HG02938 (cell line): Measurements from ENCODE around the gene OR5K3.
A peak's percentile ranks its signal among the peaks of the same experiment; 100 is the strongest.
"Not testable (repeated sequence)": the region's sequence is repeated elsewhere in the genome, so short reads cannot be mapped to it uniquely, and the experiment has no call there.

ENCODE experiments used
- ATAC-seq: cut with Tn5 transposase; IDR thresholded peaks from one replicate; pipeline ENCODE4 v1.9.1; 2021; ENCODE audit warnings: mild to moderate bottlenecking, moderate library complexity; ENCODE audit not compliant: unreplicated experiment

OR5K3 gene, protein sequence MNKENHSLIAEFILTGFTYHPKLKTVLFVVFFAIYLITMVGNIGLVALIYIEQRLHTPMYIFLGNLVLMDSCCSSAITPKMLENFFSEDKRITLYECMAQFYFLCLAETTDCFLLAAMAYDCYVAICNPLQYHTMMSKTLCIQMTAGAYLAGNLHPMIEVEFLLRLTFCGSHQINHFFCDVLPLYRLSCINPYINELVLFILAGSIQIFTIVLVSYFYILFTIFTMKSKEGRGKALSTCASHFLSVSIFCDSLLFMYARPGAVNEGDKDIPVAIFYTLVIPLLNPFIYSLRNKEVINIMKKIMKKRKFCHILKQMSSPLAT

GRCh38 chr3:98390366-98390765 is at the start of gene OR5K3:
Gene OR5K3, plus strand, starts transcription at chr3:98390666. Its CDS starts 0 bp downstream, at chr3:98390666.
- ATAC-seq: no peak

DNA sequence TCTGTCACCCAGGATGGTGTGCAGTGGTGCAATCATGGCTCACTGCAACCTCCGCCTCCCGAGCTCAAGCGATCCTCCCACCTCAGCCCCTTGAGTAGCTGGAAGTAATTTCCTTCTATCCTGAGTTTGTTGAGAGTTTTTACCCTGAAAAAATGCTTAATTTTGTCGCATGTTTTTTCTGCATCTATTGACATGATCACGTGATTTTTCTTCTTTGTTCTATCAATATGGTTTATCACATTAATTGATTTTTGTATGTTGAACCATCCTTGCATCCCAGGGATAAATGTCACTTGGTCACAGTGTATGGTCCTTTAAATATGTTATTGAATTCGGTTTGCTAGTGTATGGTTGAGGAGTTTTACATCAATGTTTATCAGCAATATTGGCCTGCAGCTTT is 48.7 kb upstream of the OR5K3 start:
- ATAC-seq: no peak

DNA sequence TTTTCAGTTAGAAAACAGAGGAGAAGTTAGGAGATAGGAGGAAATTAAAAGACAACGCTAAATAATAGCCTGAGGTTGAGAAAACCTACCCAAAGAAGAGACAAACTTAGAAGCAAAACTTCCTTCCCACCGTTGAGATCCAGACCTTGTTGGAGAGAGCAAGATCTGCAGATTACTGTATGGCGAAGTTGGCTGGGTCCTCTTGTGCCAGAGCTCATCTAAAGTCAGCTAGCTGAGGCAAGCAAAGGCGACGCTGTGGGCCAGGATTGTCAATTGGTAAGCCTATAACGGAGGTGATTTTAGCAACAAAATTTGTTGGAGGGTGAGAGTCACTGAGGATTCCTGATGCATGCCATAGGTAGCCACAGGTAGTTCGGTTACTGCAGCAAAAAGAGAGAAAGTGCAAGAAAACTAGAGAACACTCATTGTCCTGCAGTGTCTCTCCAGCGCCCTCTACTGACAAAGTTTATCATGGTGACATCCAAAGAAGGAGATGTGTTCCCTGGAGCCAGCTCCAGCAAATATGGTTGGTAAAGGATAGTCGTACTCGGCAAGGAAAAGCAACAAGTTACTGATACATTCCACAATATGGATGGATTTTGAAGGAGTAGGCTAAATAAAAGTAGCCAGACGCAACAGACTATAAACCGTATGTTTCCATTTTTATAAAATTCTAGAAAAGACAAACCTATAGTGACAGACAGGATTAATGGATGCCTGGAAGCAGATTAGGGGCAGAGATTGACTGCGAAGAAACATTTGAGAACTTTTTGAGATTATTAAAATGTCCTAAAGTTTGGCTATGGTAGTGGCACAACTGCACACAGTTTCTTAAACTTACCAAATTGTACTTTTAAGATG is 46.6 kb upstream of the OR5K3 start:
- ATAC-seq: peak; percentile 76

DNA sequence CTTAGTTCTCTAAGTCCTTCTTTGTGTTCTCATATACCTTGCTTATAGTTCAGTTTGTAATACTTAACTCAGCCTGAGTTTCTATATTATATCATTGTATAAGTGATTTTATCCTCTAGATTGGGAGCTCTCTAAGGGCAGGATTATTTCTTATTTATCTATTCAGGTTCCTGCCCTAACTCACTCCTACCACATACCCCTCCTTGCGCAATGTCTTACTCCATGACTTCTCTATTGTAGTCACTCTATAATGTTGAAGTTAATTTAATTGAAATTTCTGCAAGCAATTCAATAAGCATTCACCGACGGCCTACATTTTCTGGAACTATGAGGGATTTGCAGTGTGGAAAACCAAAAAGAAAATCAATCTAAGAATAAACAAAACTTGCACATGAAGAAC is 40.4 kb upstream of the OR5K3 start:
- ATAC-seq: no peak

- no peak for ATAC-seq
Measured at GRCh38 chr3:98353554-98353953, 36.9 kb upstream of the OR5K3 start, which contains the start of gene OR5K4. Gene OR5K4, plus strand, starts transcription at chr3:98353854. Its CDS starts 0 bp downstream, at chr3:98353854.

GRCh38 chr3:98359250-98359649 is 31.2 kb upstream of the OR5K3 start:
- ATAC-seq: no peak

GRCh38 chr3:98359993-98360675 is 30.3 kb upstream of the OR5K3 start:
- peak; percentile 60 for ATAC-seq

DNA sequence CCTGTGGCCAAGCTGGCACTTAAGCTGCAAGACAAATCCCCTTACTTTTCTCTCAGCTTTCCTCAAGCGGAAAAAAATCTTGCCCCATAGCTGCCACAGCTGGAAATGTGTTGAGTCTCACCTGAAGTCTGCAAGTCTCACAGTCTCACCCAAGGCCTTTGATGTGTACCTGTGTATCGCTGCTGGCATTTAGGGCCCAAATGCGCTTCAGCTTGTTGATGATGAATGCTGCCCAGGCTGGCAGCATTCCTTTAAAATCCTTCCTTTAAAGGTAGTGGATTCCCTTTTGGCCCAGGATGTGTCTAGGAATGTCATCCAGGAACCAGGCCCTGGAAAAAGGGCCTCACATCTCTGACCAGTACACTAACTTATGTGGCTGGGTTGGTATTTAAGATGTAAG is 29.8 kb upstream of the OR5K3 start:
- no peak for ATAC-seq

DNA sequence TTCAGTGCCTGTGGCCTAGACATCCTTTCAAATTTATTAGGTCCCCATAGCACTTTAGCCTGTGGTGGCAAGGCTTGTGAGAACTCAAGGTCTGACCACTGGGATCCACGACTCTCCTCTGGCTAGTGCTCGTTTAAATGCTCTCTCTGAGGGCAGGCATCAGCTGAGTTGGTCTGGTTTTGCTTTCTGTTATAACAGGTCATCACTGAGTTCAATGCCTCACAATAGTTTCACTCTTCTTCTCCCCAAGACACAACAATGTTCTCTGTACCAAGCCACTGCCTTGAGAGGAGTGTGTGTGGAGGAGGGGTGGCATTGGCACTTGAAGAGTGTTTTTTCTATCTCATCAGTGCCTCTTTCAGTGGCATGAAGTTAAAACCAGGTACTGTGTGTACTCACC is 29.2 kb upstream of the OR5K3 start:
- no peak for ATAC-seq

DNA sequence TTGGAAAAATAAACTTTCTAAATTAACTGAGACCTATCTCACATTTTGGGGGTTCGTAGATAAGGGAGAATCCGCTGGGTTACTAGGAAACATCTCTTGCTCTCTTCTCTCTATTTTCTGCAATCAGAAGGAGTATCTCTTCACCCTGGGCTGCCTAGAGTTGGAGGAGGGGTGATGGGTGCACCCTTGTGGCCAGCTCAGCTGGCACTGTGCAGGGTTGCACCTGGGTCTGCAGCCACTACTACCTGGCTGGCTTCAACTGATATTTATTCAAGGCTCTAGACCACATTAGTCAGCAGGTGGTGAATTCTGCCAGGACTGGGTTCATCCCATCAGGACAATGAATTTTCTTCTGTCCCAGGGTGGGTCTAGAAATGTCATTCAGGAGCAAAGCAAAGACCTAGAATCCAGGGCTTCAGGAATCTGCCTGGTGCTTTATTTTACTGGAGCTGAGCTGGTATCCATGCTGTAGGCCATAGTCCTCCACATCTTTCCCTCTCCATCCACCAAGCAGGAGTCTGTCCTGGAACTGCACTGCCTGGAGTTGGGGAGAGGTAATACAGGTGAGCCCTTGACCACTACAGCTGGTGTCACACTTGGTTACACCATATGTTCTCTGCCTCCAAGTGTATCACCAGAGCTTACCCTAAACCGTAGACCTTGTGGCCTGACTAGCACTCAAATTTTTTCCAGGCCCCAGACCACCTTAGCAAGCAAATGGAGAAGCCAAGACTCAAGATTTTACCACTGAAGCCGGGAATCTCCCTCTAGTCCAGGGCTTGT is 22.8 kb upstream of the OR5K3 start:
- ATAC-seq: no peak

DNA sequence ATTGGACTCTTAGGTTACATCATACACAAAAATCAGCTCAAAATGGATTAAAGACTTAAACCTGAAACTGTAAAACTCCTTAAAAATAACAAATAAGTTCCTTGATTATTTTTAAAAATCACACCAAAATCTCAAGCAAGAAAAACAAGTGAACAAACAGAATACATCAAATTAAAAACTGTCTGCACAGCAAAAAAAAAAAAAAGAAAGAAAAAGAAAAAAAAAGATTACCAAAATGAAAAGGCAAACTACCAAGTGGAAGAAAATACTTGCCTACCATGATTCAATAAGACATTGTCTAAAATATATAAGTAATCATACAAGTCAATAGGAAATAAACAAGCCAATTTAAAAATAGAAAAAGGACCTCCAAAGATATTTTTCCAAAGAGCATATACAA is 19.3 kb upstream of the OR5K3 start:
- ATAC-seq: no peak

GRCh38 chr3:98371853-98372252 is 18.6 kb upstream of the OR5K3 start:
- no peak for ATAC-seq

DNA sequence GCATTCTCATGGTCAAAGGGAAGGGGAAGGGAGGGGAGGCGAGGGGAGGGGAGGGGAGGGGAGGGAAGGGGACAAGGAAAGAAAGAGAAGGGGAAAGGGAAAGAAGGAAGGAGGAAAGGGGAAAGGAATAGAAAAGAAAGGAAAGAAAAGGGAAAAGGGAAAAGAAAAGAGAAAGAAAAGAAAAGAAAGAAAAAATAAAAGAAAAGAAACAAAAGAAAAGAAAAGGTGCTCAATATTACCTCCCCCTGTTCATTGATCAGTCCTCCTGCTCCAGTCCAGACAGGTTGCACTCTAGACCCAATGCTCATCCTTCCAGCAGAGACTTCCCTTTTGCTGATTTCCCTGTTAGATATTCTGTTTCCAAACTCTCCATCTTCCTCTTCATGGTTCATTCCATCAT is 18.0 kb upstream of the OR5K3 start:
- no peak for ATAC-seq

- ATAC-seq: no peak
Measured at GRCh38 chr3:98376631-98377030, 13.8 kb upstream of the OR5K3 start.

DNA sequence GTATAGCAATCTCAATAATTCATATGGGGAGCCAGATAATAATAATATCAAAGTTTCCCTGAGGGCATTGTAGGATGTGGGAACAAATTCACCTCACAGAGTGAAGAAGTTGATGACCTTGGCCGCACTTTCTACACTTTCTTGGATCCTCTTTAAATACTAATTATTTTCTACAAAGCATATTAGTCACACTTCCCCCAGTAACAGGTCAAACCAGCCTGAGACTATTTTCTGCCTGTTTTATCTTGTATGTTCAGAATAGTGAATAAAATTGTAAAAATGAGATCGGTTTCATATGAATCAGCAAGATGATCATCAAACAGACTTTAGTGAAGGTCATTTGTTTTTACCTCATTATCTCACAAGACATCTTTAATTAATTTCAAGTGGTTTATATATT is 2.3 kb upstream of the OR5K3 start:
- ATAC-seq: no peak

GRCh38 chr3:98395101-98395500 is 4.6 kb downstream of the OR5K3 start:
- no peak for ATAC-seq

DNA sequence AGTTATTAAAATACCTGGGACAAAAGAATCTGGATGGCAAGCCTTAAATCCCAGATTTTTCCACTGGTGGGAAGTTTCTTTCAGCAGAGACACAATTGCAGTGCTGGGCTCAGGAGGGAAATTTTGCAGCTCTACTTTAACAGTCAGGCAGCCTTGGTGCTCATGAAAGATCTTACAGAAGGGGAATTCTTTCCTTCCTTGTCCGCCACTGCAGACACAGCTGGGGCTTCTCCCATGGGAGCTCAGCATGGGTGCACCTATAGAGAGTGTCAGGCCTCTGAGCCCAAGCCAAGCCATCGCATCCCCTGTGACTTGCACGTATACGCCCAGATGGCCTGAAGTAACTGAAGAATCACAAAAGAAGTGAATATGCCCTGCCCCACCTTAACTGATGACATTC is 6.0 kb downstream of the OR5K3 start:
- ATAC-seq: not testable (repeated sequence)

GRCh38 chr3:98398513-98398912 is 8.0 kb downstream of the OR5K3 start:
- ATAC-seq: no peak

DNA sequence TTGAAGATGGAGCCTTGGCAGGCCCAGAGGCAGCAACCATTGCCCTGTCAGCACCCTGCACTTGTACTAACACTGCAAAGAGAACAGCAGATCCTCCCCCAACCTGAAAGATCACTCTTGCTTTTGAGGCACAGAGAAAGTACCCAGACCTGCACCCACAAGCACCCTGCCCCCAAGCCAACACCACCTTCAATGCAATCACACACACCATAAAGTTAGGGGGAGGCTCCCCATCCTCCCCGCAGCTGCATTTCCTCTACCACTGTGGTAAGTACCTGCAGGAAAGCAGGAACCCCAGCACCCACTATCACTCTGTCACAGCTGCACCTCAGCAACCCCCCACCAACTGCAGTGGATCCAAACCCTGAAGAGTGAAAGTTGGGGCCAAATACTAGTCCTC is 12.0 kb downstream of the OR5K3 start:
- no peak for ATAC-seq

- ATAC-seq: no peak
Measured at GRCh38 chr3:98404010-98404409, 13.5 kb downstream of the OR5K3 start.

DNA sequence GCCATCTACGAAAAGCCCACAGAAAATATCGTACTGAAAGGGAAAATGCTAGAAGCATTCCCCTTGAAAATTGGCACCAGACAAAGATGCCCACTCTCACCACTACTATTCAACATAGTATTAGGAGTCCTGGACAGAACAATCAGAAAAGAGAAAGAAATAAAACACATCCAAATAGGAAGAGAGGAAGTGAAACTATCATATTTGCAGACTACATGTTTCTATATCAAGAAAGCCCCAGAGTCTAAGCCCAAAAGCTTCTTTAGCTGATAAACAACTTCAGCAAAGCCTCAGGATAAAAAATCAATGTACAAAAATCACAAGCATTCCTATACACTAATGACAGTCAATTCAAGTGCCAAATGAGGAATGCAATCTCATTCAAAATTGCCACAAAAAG is 15.6 kb downstream of the OR5K3 start:
- no peak for ATAC-seq
